Measurements from ENCODE around the gene DDOST. TPM values are rescaled to one million over a fixed set of nuclear protein-coding genes. Genes with fewer than 3 reads are reported as not detected.

Gene DDOST
- total and polyA plus RNA-seq, 2 experiments from 2014 or later: 151 to 270 TPM

- no peak for TF ChIP-seq ZNF331 (CRISPR knock-in tag; IDR thresholded peaks at IDR 0.05; ENCODE audit: low read depth)
- peak; percentile 72 to 84 for TF ChIP-seq CTCF (conservative IDR thresholded peaks at IDR 0.05; ENCODE audit: low read depth in 2 of 2)
- TF ChIP-seq REST (IDR thresholded peaks at IDR 0.05; ENCODE audit: unreplicated experiment): no peak
- Histone ChIP-seq H3K4me3 (peak overlapping the region; percentile 91), H3K79me2 (replicated peaks; ENCODE audit: insufficient read depth) (no peaks in the 10 kb centered on the region), H3K27ac (ENCODE audit: low read depth) (peak overlapping the region; percentile 89; the same call in 1 of the 2 replicates), H3K4me2 (peak overlapping the region; percentile 99), H3K36me3 (ENCODE audit: insufficient read depth) (no peaks in the 10 kb centered on the region), H3F3A (replicated peaks; ENCODE audit: low read depth) (0 out of 2 replicates have a peak, but pooled peaks cover 2% of the 10 kb centered on the region), H4K20me1 (replicated peaks; ENCODE audit: insufficient read depth) (no peaks in the 10 kb centered on the region), H3K9me2 (ENCODE audit: insufficient read depth) (no peaks in the 10 kb centered on the region), H3K27me3 (ENCODE audit: insufficient read depth) (no peaks in the 10 kb centered on the region), H3K4me1 (ENCODE audit: insufficient read depth) (peaks cover 10% of the 10 kb centered on the region; the same call in 1 of the 2 replicates), H2AFZ (peak overlapping the region; percentile 100)
- H3K4me1 Mint-ChIP-seq: peaks cover 11% of the 10 kb centered on the region
- DNase-seq (ENCODE audit: low spot score): peak; percentile 94
- no peak overlapping the region; the same call in 1 of the 2 replicates for H3K27ac Mint-ChIP-seq
- peak overlapping the region; percentile 75 for H3K4me3 Mint-ChIP-seq
- no peaks in the 10 kb centered on the region; the same call in 1 of the 3 replicates for H3K36me3 Mint-ChIP-seq (ENCODE audit: low read depth)
- ATAC-seq: peak; percentile 92
- no peaks in the 10 kb centered on the region; the same call in none of the 3 replicates for H3K9me3 Mint-ChIP-seq
- peaks cover 13% of the 10 kb centered on the region for H3K27me3 Mint-ChIP-seq (ENCODE audit: insufficient read depth, low read depth, poor library complexity)
These were observed 35.5 kb upstream of the DDOST start for GRCh38 chr1:20696397-20697333.

DNA sequence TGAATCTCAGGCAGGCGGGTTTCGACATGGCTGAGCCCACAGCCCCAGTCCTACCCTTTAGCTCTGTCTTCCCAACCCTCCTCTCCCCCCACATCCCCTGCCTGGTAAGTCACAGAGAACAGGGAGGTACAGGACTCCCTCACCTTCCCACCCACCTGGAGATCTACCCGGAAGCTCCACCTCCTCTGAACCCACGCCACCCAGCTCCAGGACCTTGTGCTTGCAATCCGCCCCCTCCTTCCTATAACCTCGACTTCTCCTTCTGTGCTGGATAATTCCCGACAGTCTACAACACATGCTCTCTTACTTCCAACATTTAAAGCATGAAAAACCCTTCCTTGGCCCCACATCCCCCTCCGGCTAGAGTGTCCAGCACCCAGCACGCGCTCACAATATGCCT, 34.3 kb upstream of the DDOST start:
- no peak overlapping the region for H2AFZ ChIP-seq
- no peaks in the 10 kb centered on the region for H3K79me2 ChIP-seq (replicated peaks; ENCODE audit: insufficient read depth)
- no peak overlapping the region for H3K27ac Mint-ChIP-seq
- H3K9me3 Mint-ChIP-seq: no peaks in the 10 kb centered on the region; the same call in none of the 3 replicates
- no peaks in the 10 kb centered on the region for H3K36me3 ChIP-seq (ENCODE audit: insufficient read depth)
- no peaks in the 10 kb centered on the region; the same call in 1 of the 3 replicates for H3K36me3 Mint-ChIP-seq (ENCODE audit: low read depth)
- H3K4me3 ChIP-seq: no peak overlapping the region
- no peak overlapping the region for H3K27ac ChIP-seq (ENCODE audit: low read depth)
- H3K27me3 ChIP-seq (ENCODE audit: insufficient read depth): no peaks in the 10 kb centered on the region
- peaks cover 10% of the 10 kb centered on the region; the same call in 1 of the 2 replicates for H3K4me1 ChIP-seq (ENCODE audit: insufficient read depth)
- 0 out of 2 replicates have a peak, but pooled peaks cover 2% of the 10 kb centered on the region for H3F3A ChIP-seq (replicated peaks; ENCODE audit: low read depth)
- ATAC-seq (no peak), DNase-seq (ENCODE audit: low spot score) (no peak)
- H3K9me2 ChIP-seq (ENCODE audit: insufficient read depth): no peaks in the 10 kb centered on the region
- H4K20me1 ChIP-seq (replicated peaks; ENCODE audit: insufficient read depth): no peaks in the 10 kb centered on the region
- H3K4me1 Mint-ChIP-seq: peaks cover 11% of the 10 kb centered on the region
- H3K27me3 Mint-ChIP-seq (ENCODE audit: insufficient read depth, low read depth, poor library complexity): peaks cover 11% of the 10 kb centered on the region
- no peak overlapping the region for H3K4me2 ChIP-seq
- no peak overlapping the region for H3K4me3 Mint-ChIP-seq
- TF ChIP-seq ZNF462 (CRISPR knock-in tag; IDR thresholded peaks at IDR 0.05) (no peak), NANOG (IDR thresholded peaks at IDR 0.05; ENCODE audit: borderline replicate concordance) (no peak), EZH2 (IDR thresholded peaks at IDR 0.05; ENCODE audit: low read depth, unreplicated experiment) (no peak)

Measured in GM23338 (cell line).